Left lung (tissue), 10 donors: ENCODE results near the gene INPP5D. TPM values are rescaled to one million over a fixed set of nuclear protein-coding genes. Genes with fewer than 3 reads are reported as not detected.

Experiments
- ATAC-seq: fragments of 200-7000 bp; cut with Tn5 transposase; one replicate; pipeline ENCODE4 v1.9.1; 2020; ENCODE audit warnings: moderate library complexity
- DNase-seq, 4 donors: peaks; one replicate each; pipeline ENCODE4 v3.0.0-alpha.2; 2013 to 2020
- H3K27ac ChIP-seq, 2 donors: fragments of 200-600 bp; sonication (generic) in 1 of 2; one replicate each; pipeline versions ENCODE4 v1.5.0 to v1.8.0; 2020 to 2021
- H3K27me3 ChIP-seq, 2 donors: fragments of 200-600 bp; sonication (generic) in 1 of 2; one replicate each; pipeline versions ENCODE4 v1.5.0 to v1.8.0; 2020 to 2021
- H3K36me3 ChIP-seq, 2 donors: fragments of 200-600 bp; sonication (generic) in 1 of 2; one replicate each; pipeline versions ENCODE4 v1.5.0 to v1.8.0; 2020 to 2021
- H3K4me1 ChIP-seq, 2 donors: fragments of 200-600 bp; one replicate each; pipeline ENCODE4 v1.8.0; 2021
- H3K4me3 ChIP-seq, 2 donors: fragments of 200-600 bp; sonication (generic) in 1 of 2; one replicate each; pipeline versions ENCODE4 v1.5.0 to v1.8.0; 2020 to 2021; ENCODE audit warnings: mild to moderate bottlenecking in 1 of 2
- H3K9me3 ChIP-seq, 2 donors: fragments of 200-600 bp; sonication (generic) in 1 of 2; one replicate each; pipeline versions ENCODE4 v1.5.0 to v1.8.0; 2020 to 2021
- intact Hi-C, 2 donors: fragments of 100-400 bp; cut with DNase I; formaldehyde crosslinking; loops; one replicate each; pipeline versions ENCODE4 v1.11.2 to v1.14.2; 2022
- polyA plus RNA-seq, 6 donors: library from polyadenylated mRNA; unstranded; fragments of 120-200 nt; gene quantifications; one replicate each; pipeline ENCODE4 v1.2.1, GENCODE V29; 2013; ENCODE audit not compliant: insufficient read length in 6 of 6
- total RNA-seq, 2 donors: library from RNA; stranded (reverse); fragmentation: NEBNext Ultra II Directional; extraction: Animal tissue kit (Norgen Biotek cat#: 25700); gene quantifications; one replicate each; pipeline ENCODE4 v1.2.1, GENCODE V29; 2021
- TF ChIP-seq, protein P1 (sequence below), 2 donors: fragments of 200-600 bp; sonication (generic) in 1 of 2; IDR thresholded peaks; one replicate each; pipeline versions ENCODE4 v1.5.0 to v1.8.0; 2021; ENCODE audit warnings: antibody characterized with exemption in 2 of 2
- donor health status: DM: no; HTN: yes; CAD: no.
- donor health status: DM: no; HTN: no; CAD: no.

Gene INPP5D
- total and polyA plus RNA-seq, 8 donors, result 10.8 to 40.5 (median 15.0) TPM

- Histone ChIP-seq H3K27me3 (no peaks in the 10 kb centered on the region), H3K4me1 (peaks cover 0 to 14% of the 10 kb centered on the region in 2 donors), H3K36me3 (peaks cover 0 to 17% of the 10 kb centered on the region in 2 donors), H3K9me3 (no peaks in the 10 kb centered on the region), H3K4me3 (no peak overlapping the region), H3K27ac (no peak overlapping the region)
- intact Hi-C loops, result no loop called here
- TF ChIP-seq, protein P1, sequence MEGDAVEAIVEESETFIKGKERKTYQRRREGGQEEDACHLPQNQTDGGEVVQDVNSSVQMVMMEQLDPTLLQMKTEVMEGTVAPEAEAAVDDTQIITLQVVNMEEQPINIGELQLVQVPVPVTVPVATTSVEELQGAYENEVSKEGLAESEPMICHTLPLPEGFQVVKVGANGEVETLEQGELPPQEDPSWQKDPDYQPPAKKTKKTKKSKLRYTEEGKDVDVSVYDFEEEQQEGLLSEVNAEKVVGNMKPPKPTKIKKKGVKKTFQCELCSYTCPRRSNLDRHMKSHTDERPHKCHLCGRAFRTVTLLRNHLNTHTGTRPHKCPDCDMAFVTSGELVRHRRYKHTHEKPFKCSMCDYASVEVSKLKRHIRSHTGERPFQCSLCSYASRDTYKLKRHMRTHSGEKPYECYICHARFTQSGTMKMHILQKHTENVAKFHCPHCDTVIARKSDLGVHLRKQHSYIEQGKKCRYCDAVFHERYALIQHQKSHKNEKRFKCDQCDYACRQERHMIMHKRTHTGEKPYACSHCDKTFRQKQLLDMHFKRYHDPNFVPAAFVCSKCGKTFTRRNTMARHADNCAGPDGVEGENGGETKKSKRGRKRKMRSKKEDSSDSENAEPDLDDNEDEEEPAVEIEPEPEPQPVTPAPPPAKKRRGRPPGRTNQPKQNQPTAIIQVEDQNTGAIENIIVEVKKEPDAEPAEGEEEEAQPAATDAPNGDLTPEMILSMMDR (IDR thresholded peaks at IDR 0.05), result no peak
- no peak for ATAC-seq
- no peak for DNase-seq
Observed at GRCh38 chr2:233117811-233118647, 57.9 kb downstream of the INPP5D start.

GRCh38 chr2:233118648-233119000 is 58.5 kb downstream of the INPP5D start:
- Histone ChIP-seq H3K27me3 (no peaks in the 10 kb centered on the region), H3K27ac (no peak overlapping the region), H3K36me3 (peaks cover 0 to 23% of the 10 kb centered on the region in 2 donors), H3K4me3 (no peak overlapping the region), H3K9me3 (no peaks in the 10 kb centered on the region), H3K4me1 (peaks cover 0 to 14% of the 10 kb centered on the region in 2 donors)
- ATAC-seq (no peak), DNase-seq (no peak)
- intact Hi-C loops, result no loop called here
- TF ChIP-seq, protein P1 (IDR thresholded peaks at IDR 0.05), result no peak

DNA sequence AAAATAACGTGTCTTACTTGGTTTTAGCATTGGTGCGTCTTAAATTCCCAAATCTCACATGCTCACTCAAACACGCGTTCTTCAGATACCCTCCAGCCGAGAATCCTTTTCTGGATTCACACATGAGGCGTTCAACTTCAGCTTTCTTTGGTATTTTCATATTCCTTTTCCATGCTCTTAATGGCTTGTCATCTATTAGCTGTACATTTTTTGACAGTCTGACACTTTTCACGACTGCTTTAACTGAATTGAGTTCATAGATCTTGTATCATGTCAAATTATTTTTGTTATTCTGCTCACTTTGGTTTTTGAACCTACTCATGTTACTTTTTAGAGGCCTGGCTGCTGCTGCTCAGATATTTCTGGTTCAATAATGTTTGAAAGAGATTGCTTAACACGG is 59.0 kb downstream of the INPP5D start:
- no peak for ATAC-seq
- no peak overlapping the region for H3K4me3 ChIP-seq
- H3K27me3 ChIP-seq, result no peaks in the 10 kb centered on the region
- no peak for DNase-seq
- peaks cover 0 to 28% of the 10 kb centered on the region in 2 donors for H3K36me3 ChIP-seq
- intact Hi-C loops, result no loop called here
- peaks cover 0 to 14% of the 10 kb centered on the region in 2 donors for H3K4me1 ChIP-seq
- no peaks in the 10 kb centered on the region for H3K9me3 ChIP-seq
- TF ChIP-seq, protein P1 (IDR thresholded peaks at IDR 0.05), result no peak
- H3K27ac ChIP-seq, result no peak overlapping the region

GRCh38 chr2:233119806-233120205 is 59.7 kb downstream of the INPP5D start:
- no peak for DNase-seq
- intact Hi-C loops, result no loop called here

DNA sequence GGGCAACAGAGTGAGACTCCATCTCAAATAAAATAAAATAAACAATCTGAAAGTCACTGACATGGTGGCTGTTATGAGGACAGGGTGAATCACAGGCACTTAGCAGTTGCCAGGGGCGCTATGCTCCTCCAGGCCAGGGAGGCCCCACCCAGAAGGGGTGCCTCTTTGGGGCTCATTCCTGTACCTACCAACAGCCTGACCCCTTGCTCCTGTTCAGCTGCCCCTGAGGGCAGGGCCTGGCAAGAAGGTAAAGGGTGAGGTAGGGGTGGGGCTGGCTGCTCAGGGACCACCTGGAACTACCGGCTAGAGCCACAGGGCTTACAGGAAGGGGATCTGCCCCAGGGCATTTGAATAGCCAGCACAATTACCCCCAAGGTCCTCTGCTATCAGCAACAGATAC is 60.3 kb downstream of the INPP5D start:
- TF ChIP-seq, protein P1 (IDR thresholded peaks at IDR 0.05), result no peak
- peaks cover 0 to 14% of the 10 kb centered on the region in 2 donors for H3K4me1 ChIP-seq
- no peaks in the 10 kb centered on the region for H3K27me3 ChIP-seq
- peaks cover 0 to 41% of the 10 kb centered on the region in 2 donors for H3K36me3 ChIP-seq
- H3K4me3 ChIP-seq, result no peak overlapping the region
- intact Hi-C loops, result no loop called here
- no peak for ATAC-seq
- no peaks in the 10 kb centered on the region for H3K9me3 ChIP-seq
- no peak overlapping the region for H3K27ac ChIP-seq
- no peak for DNase-seq

More at GRCh38 chr2:233119806-233120205, 59.7 kb downstream of the INPP5D start:
- Histone ChIP-seq H3K4me3 (no peak overlapping the region), H3K4me1 (peaks cover 0 to 14% of the 10 kb centered on the region in 2 donors), H3K27me3 (no peaks in the 10 kb centered on the region), H3K9me3 (no peaks in the 10 kb centered on the region), H3K36me3 (peaks cover 0 to 35% of the 10 kb centered on the region in 2 donors), H3K27ac (no peak overlapping the region)
- TF ChIP-seq, protein P1 (IDR thresholded peaks at IDR 0.05), result no peak
- no peak for ATAC-seq
